Breast epithelium (tissue), 4 donors: ENCODE measurements around the gene LILRB1. TPM values are rescaled to one million over a fixed set of nuclear protein-coding genes. Genes with fewer than 3 reads are reported as not detected.
A peak's percentile ranks its signal among the peaks of the same experiment; 100 is the strongest.

ENCODE experiments used
- DNase-seq, 2 donors: peaks; one replicate each; pipeline ENCODE4 v3.0.0-alpha.2; 2019; ENCODE audit warnings: low spot score in 2 of 2
- H3K27ac ChIP-seq, 2 donors: fragments of 200-600 bp; sonication (generic) in 1 of 2; one replicate each; pipeline ENCODE4 v1.5.1; 2016 to 2019; ENCODE audit warnings: mild to moderate bottlenecking in 1 of 2
- H3K27me3 ChIP-seq, 2 donors: fragments of 200-600 bp; sonication (generic) in 1 of 2; one replicate each; pipeline versions ENCODE4 v1.5.1 to v1.6.0; 2017 to 2019; ENCODE audit warnings: control low read depth in 1 of 2, mild to moderate bottlenecking in 1 of 2
- H3K36me3 ChIP-seq: fragments of 200-600 bp; one replicate; pipeline ENCODE4 v1.5.1; 2019
- H3K4me1 ChIP-seq, 2 donors: fragments of 200-600 bp; sonication (generic); one replicate each; pipeline ENCODE4 v1.5.1; 2016 to 2019; ENCODE audit warnings: control low read depth in 1 of 2
- H3K4me3 ChIP-seq, 3 donors: fragments of 200-600 bp; sonication (generic); 1 replicate in 2 of 3; 2 replicates in 1 of 3; pipeline ENCODE4 v1.5.1; 2016 to 2019; ENCODE audit warnings: mild to moderate bottlenecking in 3 of 3, moderate library complexity in 2 of 3
- H3K9me3 ChIP-seq, 2 donors: fragments of 200-600 bp; sonication (generic) in 1 of 2; one replicate each; pipeline ENCODE4 v1.5.1; 2016 to 2019; ENCODE audit warnings: control low read depth in 1 of 2
- POLR2A ChIP-seq: fragments of 450-650 bp; IDR thresholded peaks from one replicate; pipeline ENCODE4 v1.6.1; 2016; ENCODE audit warnings: antibody characterized with exemption, mild to moderate bottlenecking, moderate library complexity
- POLR2AphosphoS5 ChIP-seq, 3 donors: sonication (generic); formaldehyde crosslinking; IDR thresholded peaks; one replicate each; pipeline ENCODE4 v1.6.1; 2017; ENCODE audit warnings: antibody characterized with exemption in 3 of 3
- intact Hi-C: fragments of 100-400 bp; cut with DNase I; formaldehyde crosslinking; loops from one replicate; pipeline ENCODE4 v1.15.1; 2023; ENCODE audit warnings: low total_unique reads
- total RNA-seq, 3 donors: library from RNA; depleted of rRNA; stranded (reverse); fragments of >200 nt; gene quantifications; one replicate each; pipeline ENCODE4 v1.1.0, GENCODE V29; 2016
- TF ChIP-seq, protein P1 (sequence below), 3 donors: fragments of 450-650 bp; IDR thresholded peaks; one replicate each; pipeline ENCODE4 v1.5.1; 2016 to 2017; ENCODE audit warnings: antibody characterized with exemption in 3 of 3, mild to moderate bottlenecking in 3 of 3, moderate library complexity in 3 of 3

The LILRB1 gene
- total RNA-seq, 3 donors from 2014 or later, result 1.6 to 2.6 (median 2.3) TPM

DNA sequence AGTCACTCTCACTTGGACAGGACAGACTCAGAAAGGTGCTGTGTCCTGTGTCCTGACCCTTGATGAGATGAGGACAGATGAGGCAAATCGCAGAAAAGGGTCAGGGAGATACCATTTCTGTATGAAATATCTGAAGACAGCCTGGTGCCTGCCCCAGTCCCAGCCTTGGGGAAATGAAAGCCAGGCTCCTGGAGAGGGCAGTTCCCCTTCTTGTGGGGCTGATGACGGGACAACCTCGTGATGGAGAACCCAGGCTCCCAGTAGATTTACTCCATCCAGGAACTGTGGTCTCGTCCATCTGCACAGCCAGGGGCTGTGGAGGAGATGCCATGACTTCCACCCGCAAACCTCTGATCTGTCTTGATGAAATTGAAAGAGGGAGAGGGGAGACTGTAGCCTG is 13.8 kb downstream of the LILRB1 start:
- no peak for DNase-seq
- intact Hi-C loops, result no loop called here
- no peak overlapping the region for H3K27ac ChIP-seq
- H3K9me3 ChIP-seq, result no peaks in the 10 kb centered on the region
- TF ChIP-seq, protein P1, sequence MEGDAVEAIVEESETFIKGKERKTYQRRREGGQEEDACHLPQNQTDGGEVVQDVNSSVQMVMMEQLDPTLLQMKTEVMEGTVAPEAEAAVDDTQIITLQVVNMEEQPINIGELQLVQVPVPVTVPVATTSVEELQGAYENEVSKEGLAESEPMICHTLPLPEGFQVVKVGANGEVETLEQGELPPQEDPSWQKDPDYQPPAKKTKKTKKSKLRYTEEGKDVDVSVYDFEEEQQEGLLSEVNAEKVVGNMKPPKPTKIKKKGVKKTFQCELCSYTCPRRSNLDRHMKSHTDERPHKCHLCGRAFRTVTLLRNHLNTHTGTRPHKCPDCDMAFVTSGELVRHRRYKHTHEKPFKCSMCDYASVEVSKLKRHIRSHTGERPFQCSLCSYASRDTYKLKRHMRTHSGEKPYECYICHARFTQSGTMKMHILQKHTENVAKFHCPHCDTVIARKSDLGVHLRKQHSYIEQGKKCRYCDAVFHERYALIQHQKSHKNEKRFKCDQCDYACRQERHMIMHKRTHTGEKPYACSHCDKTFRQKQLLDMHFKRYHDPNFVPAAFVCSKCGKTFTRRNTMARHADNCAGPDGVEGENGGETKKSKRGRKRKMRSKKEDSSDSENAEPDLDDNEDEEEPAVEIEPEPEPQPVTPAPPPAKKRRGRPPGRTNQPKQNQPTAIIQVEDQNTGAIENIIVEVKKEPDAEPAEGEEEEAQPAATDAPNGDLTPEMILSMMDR (IDR thresholded peaks at IDR 0.05), result no peak
- TF ChIP-seq POLR2A (no peak), POLR2AphosphoS5 (IDR thresholded peaks at IDR 0.05) (no peak)
- H3K27me3 ChIP-seq, result peaks cover 0 to 6% of the 10 kb centered on the region in 2 donors
- no peaks in the 10 kb centered on the region for H3K4me1 ChIP-seq
- H3K36me3 ChIP-seq, result no peaks in the 10 kb centered on the region
- H3K4me3 ChIP-seq, result no peak overlapping the region

DNA sequence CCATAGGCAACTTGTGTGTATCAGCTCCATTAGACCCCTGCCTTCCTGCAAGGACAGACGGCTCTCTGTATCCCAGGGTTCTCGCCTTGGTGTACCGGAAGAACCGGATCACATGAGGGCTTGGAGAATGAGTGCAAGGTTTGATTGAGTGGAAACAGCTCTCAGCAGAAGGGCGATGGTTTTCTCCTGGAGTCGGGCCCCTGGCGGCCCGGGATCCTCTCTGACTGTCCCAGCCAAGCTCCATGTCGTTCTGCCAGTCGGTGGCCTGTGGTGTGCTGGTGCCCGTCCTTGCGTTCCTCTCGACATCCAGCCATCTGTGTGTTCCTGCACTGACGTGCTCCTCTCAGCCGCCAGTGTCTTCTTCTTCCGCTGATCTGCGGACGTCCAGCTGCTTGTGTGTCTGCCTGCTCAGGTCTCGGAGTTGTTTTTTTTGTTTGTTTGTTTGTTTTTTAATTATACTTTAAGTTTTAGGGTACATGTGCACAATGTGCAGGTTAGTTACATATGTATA is 16.1 kb downstream of the LILRB1 start:
- TF ChIP-seq POLR2AphosphoS5 (IDR thresholded peaks at IDR 0.05) (no peak), POLR2A (no peak)
- TF ChIP-seq, protein P1 (IDR thresholded peaks at IDR 0.05), result no peak
- intact Hi-C loops, result no loop called here
- no peaks in the 10 kb centered on the region for H3K4me1 ChIP-seq
- H3K9me3 ChIP-seq, result no peaks in the 10 kb centered on the region
- no peaks in the 10 kb centered on the region for H3K36me3 ChIP-seq
- DNase-seq, result no peak
- H3K4me3 ChIP-seq, result no peak overlapping the region
- peaks cover 0 to 6% of the 10 kb centered on the region in 2 donors for H3K27me3 ChIP-seq
- H3K27ac ChIP-seq, result no peak overlapping the region

DNA sequence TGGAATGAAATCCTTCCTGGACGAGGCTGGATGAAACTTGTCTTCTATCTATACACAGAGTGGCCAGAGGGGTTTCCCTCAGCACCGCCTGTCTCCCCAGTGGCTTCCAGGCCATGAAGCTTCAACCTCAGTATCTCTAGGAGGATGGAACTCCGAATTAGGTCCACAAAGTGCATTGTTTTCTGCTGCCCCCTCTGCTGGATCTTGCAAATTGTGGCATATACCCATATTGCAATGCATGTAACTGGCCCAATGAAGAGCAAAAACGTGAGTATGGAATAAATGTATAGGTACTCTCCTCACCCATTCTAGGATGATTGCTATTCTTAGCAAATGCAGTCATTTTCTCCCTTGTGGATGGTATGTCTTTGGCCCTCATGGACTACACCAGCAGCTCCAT is 17.8 kb downstream of the LILRB1 start:
- TF ChIP-seq, protein P1 (IDR thresholded peaks at IDR 0.05), result no peak
- no peak for TF ChIP-seq POLR2A
- no peak for TF ChIP-seq POLR2AphosphoS5 (IDR thresholded peaks at IDR 0.05)
- Histone ChIP-seq H3K27ac (no peak overlapping the region), H3K27me3 (peaks cover 0 to 14% of the 10 kb centered on the region in 2 donors), H3K4me3 (no peak overlapping the region), H3K36me3 (no peaks in the 10 kb centered on the region), H3K9me3 (no peaks in the 10 kb centered on the region), H3K4me1 (no peaks in the 10 kb centered on the region)
- DNase-seq, result no peak
- intact Hi-C loops, result no loop called here

DNA sequence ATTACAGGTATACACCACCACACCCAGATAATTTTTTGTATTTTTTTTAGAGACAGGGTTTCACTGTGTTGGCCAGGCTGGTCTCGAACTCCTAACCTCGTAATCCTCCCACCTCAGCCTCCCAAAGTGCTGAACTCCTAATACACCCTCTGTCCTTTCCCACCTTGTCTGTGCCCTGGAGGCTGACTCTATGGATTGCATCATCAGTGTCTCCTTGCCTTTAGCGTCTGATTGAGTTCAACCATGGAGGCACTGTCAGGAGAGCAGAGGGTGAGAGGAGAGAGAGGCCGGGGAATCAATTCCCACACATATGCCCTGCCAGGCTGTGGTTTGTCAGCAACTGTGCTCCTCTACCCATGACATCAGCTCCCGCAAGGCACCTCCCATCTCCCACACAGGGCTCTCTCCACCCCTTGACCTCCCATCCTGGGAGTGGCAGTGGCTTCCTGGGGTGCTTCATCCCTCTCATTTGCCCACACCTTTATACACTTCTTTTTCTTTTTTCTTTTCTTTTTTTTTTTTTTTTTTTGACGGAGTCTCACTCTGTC is 19.9 kb downstream of the LILRB1 start:
- Histone ChIP-seq H3K36me3 (no peaks in the 10 kb centered on the region), H3K9me3 (no peaks in the 10 kb centered on the region), H3K4me1 (no peaks in the 10 kb centered on the region), H3K27me3 (peaks cover 0 to 14% of the 10 kb centered on the region in 2 donors), H3K27ac (no peak overlapping the region), H3K4me3 (no peak overlapping the region)
- no peak for DNase-seq
- intact Hi-C loops, result no loop called here
- no peak for TF ChIP-seq POLR2AphosphoS5 (IDR thresholded peaks at IDR 0.05)
- no peak for TF ChIP-seq POLR2A
- TF ChIP-seq, protein P1 (IDR thresholded peaks at IDR 0.05), result no peak

DNA sequence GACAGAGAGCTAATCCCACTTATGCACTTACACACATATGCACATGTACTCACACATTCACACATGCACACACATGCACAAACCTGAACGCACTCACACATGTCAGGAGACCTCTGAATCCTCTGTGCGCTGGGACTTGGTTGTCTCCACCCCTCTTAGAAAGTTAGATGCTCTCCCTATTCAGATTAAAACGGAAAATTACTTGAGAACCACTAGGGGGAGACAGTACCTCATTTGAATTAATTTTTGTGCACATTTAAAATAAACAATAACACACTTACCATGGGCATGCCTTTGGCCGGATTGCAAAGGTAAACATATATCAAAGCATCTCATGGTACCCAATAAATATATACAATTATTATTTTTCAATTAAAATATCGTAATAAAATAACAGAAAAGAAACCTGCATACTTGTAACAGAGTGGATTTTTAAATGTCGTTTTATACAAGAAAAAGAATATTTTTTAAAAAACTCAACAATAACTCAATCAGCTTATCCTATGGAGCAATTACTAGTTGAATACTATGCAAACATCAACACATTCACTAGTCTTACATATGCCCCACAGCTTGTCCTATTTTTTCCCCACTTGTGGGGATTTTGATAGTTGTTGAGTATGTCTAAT is 23.0 kb downstream of the LILRB1 start:
- TF ChIP-seq, protein P1 (IDR thresholded peaks at IDR 0.05), result peak in 2 of 3 donors; percentile 20 to 48
- TF ChIP-seq POLR2AphosphoS5 (IDR thresholded peaks at IDR 0.05), result no peak
- no peaks in the 10 kb centered on the region for H3K36me3 ChIP-seq
- H3K27ac ChIP-seq, result no peak overlapping the region
- no peak for DNase-seq
- H3K27me3 ChIP-seq, result peaks cover 0 to 12% of the 10 kb centered on the region in 2 donors
- no peak overlapping the region for H3K4me3 ChIP-seq
- intact Hi-C loops, result no loop called here
- no peaks in the 10 kb centered on the region for H3K9me3 ChIP-seq
- H3K4me1 ChIP-seq, result no peaks in the 10 kb centered on the region
